ENCODE measurements around the gene SMOC2. TPM values are rescaled to one million over a fixed set of nuclear protein-coding genes. Genes with fewer than 3 reads are reported as not detected.

The SMOC2 gene
- total RNA-seq, 1 experiment from 2014 or later, result 0.42 TPM

GRCh38 chr6:168660400-168660945 is 219.5 kb downstream of the SMOC2 start:
- no peak overlapping the region for H3K4me2 ChIP-seq (ENCODE audit: low read length)
- no peak overlapping the region for H3K4me3 ChIP-seq (replicated peaks in 1 of 2; ENCODE audit: low read depth in 1 of 2, low read length in 2 of 2)
- POLR2A ChIA-PET, result no interaction called here
- no peak overlapping the region for H3K27ac ChIP-seq (ENCODE audit: low read depth, low read length)
- ATAC-seq, result no peak
- RAD21 ChIA-PET (ENCODE audit: low non-redundant PET in 1 of 2, low total read pairs in 2 of 2, uncharacterized antibody in 2 of 2, unreplicated experiment in 2 of 2), result no interaction called here
- DNase-seq (ENCODE audit: low read depth, low spot score), result no peak
- H3K79me2 ChIP-seq (ENCODE audit: insufficient read depth, low read length), result no peaks in the 10 kb centered on the region
- TF ChIP-seq ZFX (IDR thresholded peaks at IDR 0.05) (no peak), EGR1 (IDR thresholded peaks at IDR 0.05; ENCODE audit: low read depth) (no peak), EZH2phosphoT487 (IDR thresholded peaks at IDR 0.05; ENCODE audit: borderline replicate concordance) (no peak), SIN3A (IDR thresholded peaks at IDR 0.05; ENCODE audit: low read depth) (no peak), JUND (IDR thresholded peaks at IDR 0.05) (no peak), TCF7L2 (IDR thresholded peaks at IDR 0.05; ENCODE audit: borderline replicate concordance, extremely low read depth, insufficient read depth, insufficient read length) (no peak), ATF3 (IDR thresholded peaks at IDR 0.05) (no peak), CBX3 (IDR thresholded peaks at IDR 0.05; ENCODE audit: low read depth) (no peak)
- TF ChIP-seq, protein P1, sequence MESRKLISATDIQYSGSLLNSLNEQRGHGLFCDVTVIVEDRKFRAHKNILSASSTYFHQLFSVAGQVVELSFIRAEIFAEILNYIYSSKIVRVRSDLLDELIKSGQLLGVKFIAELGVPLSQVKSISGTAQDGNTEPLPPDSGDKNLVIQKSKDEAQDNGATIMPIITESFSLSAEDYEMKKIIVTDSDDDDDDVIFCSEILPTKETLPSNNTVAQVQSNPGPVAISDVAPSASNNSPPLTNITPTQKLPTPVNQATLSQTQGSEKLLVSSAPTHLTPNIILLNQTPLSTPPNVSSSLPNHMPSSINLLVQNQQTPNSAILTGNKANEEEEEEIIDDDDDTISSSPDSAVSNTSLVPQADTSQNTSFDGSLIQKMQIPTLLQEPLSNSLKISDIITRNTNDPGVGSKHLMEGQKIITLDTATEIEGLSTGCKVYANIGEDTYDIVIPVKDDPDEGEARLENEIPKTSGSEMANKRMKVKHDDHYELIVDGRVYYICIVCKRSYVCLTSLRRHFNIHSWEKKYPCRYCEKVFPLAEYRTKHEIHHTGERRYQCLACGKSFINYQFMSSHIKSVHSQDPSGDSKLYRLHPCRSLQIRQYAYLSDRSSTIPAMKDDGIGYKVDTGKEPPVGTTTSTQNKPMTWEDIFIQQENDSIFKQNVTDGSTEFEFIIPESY (IDR thresholded peaks at IDR 0.05; ENCODE audit: extremely low read depth, insufficient replicate concordance, low read length), result no peak
- no peaks in the 10 kb centered on the region; a peak in 1 of 4 replicates for H3K9me3 ChIP-seq (ENCODE audit: control insufficient read depth in 1 of 2, insufficient read depth in 1 of 2, low read depth in 1 of 2, low read length in 2 of 2)
- H3K9me2 ChIP-seq (ENCODE audit: insufficient read depth), result no peaks in the 10 kb centered on the region
- no peaks in the 10 kb centered on the region for H4K20me1 ChIP-seq (ENCODE audit: insufficient read depth)
- no peak overlapping the region for H2AFZ ChIP-seq (ENCODE audit: low read depth, low read length, poor library complexity, severe bottlenecking)
- CTCF ChIA-PET, result no interaction called here
- H3K36me3 ChIP-seq (ENCODE audit: control insufficient read depth in 1 of 2, insufficient read depth in 2 of 2, low read length in 2 of 2), result no peaks in the 10 kb centered on the region
- no peak overlapping the region for H3K9ac ChIP-seq (ENCODE audit: low read length)
- intact Hi-C loops (cut with micrococcal nuclease), result no loop called here
- H3K4me1 ChIP-seq (ENCODE audit: control insufficient read depth in 1 of 2, insufficient read depth in 2 of 2, low read length in 2 of 2), result peaks cover 0 to 6% of the 10 kb centered on the region in 2 experiments; a peak in 1 of 4 replicates
- no peaks in the 10 kb centered on the region for H3K27me3 ChIP-seq (ENCODE audit: insufficient read depth, low read length)
- no TSS peak for BruUV-seq (replicated peaks)
